NCI-H2196 (cell line): Measurements from ENCODE around the gene EYA4.

Source experiments
- DNase-seq: peaks from one replicate; lab custom pipeline; 2025; ENCODE audit not compliant: unreplicated experiment; lab: John Stamatoyannopoulos, UW

Gene EYA4, protein sequence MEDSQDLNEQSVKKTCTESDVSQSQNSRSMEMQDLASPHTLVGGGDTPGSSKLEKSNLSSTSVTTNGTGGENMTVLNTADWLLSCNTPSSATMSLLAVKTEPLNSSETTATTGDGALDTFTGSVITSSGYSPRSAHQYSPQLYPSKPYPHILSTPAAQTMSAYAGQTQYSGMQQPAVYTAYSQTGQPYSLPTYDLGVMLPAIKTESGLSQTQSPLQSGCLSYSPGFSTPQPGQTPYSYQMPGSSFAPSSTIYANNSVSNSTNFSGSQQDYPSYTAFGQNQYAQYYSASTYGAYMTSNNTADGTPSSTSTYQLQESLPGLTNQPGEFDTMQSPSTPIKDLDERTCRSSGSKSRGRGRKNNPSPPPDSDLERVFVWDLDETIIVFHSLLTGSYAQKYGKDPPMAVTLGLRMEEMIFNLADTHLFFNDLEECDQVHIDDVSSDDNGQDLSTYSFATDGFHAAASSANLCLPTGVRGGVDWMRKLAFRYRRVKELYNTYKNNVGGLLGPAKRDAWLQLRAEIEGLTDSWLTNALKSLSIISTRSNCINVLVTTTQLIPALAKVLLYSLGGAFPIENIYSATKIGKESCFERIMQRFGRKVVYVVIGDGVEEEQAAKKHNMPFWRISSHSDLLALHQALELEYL

DNA sequence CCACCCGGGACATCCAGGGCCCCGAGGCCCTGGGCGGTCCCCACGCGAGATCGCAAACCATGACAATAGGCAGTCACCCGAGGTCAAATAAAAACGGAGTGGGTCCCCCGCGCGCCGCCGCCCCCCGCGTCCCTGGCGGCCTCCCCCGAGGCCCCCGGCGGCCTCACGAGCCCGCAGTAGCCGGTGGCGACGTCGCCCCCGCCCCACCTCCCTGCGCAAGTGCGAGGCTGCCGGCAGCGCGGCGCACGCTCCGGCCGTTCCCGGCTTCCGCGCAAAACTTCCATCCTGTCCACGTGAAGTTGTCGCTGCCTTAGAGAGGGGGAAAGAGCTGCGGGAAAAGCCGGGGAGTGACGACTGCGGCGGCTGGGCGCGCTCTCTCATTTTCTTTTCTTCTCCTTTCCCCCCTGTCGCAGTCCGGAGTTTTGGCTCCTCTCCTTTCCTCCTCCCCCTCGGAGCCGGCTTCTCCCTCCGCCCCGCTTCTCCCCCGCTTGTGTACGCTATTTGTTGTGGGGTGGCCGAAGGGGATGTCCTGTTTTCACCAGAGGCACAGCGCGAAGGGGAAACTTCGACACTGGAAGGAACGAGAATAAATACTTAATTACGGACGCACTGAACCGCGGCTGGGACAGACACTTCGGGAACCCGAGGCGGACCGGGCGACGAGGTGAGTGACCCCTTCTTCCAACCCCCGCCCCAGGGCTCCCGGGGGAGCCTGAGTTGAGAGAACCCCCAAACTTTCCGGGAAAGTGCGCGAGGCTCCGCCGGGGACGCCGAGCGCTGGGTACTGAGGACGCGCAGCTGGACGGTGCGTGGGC is at the start of gene EYA4:
Gene EYA4, plus strand, starts transcription at position 272 of the 815 bp plus-strand sequence. CDS start 33,424 bp downstream, outside the sequence.
- peak; percentile 59 for DNase-seq

DNA sequence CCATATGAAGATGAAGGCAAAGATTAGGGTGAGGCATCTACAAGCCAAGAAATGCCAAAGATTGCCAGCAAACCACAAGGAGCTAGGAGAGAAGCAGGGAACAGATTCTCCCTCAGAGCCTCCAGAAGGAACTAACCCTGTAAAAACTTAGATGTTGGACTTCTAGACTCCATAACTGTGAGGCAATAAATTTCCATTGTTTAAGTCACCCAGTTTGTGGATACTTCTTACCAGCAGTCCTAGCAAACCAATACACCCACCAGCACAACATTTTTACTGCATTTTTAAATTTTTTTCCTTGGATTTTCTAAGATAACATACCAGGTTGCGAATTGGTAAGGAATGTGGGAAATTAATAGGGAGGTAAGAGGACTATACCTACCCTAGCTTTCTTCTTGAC is 47.8 kb upstream of the EYA4 start:
- DNase-seq: no peak

DNA sequence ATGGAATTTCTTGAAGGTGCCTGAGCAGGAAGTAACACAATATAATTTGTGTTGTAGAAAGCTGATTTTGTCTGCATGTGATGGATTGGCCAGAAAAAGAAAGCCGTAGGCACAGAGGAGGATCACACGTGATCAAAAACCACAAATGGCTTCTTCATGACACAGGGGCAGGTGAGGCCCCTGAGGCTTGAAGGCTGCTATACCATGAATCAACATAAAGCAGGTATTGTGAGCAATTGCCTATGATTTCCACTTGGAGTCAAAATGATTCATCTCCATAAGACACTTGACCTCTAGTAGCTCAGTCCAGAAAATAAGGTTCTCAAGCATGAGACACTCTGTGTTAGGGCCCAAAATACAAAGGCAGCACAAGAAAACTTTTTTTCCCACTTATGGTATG is 42.4 kb upstream of the EYA4 start:
- DNase-seq: no peak

DNA sequence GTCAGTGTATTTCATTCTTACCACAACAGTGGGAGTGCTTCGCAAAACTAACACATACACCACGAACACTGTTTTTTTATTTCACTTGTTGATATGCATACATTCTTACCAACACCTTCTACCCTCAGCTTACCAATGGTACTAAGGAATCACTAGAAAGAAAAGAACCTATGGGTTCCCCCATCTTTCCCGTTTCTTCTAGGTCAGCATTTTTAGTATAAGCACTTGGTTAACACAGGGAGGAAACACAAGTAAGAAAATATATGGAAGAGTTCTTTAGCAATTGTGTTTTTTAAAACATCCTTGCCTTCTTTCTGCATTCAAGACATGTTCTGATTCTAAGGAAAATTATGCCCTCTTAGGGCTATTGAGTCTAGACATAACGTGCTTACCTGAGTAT is 39.9 kb upstream of the EYA4 start:
- DNase-seq: no peak

DNA sequence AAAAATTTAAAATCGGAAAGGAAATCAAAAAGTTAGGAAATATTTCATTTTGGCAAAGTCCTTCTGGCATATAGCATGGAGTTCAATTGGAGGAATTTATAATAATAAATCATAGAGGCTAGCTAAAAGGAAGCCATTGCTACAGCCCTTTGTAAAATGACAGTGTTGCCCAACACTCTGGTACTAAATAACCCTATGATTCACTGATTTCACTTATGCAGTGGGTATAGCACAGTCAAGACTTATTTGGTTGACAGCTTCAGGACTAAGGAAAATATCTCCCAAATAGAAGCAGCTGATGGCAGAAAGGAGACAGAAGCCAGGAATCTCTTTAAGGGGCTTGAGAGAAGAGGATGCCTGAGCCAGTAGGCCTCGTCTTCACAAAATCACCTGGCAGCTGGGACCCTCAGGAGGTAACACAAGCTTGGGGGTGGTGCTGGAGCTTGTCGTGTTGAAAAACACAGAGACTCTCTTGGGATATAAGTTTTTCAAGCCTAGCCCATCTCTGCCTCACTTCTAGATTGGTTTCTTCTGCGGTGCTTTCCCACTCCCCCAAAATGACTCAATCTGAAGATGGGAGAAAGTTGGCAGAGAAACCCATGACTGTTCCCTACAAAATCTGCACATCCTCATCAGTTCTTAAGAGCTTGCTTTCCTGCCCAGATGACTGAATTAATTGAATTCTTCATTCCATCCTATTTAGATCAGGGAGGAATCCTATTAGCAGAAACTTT is 38.4 kb upstream of the EYA4 start:
- DNase-seq: no peak

DNA sequence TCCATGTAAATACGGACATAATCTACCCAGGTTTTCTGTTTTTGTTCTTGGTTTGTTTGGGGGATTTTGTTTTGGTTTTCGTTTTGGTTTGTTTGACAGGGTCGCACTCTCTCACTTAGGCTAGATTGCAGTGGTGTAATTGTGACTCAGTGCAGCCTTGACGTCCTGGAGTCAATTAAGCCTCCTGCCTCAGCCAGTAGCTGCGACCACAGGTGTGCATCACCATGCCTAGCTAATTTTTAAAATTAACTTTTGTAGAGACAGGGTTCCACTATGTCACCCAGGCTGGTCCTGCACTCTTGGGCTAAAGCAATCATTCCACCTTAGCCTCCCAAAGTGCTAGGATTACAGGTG is 37.8 kb upstream of the EYA4 start:
- DNase-seq: no peak

DNA sequence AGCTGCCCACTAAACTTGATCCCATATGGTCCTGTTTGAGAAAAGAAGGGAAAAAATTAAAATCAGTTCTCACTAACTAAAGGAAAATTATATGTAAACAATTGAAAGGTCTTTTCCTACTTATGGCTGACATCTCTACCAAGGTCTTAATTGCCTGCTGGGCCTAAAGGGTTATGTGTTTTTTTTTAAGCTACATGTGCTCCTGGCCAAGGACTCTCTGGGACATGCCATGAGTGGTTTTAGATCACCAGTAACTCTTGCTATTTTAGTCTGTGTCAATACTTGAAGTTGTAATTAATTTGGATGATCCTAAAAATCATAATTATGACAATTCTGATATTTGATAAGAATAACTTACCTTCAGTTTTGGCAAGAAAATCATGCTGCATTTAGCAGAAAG is 35.9 kb upstream of the EYA4 start:
- DNase-seq: no peak

DNA sequence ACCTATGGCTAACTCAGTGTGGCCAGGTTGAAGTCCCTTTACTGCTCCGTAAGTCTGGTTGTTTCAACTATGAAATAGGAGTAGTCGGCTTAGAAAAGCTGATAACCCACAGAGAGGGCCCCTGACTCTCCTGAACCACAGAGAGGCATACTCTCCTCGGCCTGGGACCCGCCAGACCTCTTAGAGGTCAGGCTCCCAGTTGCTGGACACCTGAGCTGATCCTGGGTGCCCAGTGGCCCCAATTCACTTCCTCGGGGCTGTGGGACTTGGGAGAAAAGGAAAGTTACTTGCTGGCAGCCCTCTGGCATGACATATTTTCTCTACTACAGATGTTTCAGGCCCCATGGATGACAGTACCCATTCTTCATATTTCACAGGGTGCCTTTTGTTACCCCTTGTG is 34.2 kb upstream of the EYA4 start:
- no peak for DNase-seq

DNA sequence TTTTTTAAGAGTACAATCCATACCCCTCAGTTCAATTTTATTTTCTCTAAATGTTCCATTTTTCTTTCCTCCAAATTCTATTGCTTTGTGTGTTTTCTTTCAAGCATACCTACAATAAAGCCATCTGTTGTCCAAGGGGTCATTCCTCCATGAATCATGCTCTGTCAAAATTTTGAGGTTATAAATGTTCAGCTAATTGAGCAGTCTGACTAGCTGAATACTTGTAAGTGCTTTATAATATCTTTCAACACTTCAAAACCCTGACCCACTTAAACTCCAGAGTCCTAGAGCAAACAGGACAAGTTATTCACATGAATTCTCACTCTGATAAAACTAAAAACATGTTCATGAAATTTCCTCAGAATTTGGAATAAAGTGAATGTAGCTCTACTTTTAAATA is 33.4 kb upstream of the EYA4 start:
- DNase-seq: no peak

DNA sequence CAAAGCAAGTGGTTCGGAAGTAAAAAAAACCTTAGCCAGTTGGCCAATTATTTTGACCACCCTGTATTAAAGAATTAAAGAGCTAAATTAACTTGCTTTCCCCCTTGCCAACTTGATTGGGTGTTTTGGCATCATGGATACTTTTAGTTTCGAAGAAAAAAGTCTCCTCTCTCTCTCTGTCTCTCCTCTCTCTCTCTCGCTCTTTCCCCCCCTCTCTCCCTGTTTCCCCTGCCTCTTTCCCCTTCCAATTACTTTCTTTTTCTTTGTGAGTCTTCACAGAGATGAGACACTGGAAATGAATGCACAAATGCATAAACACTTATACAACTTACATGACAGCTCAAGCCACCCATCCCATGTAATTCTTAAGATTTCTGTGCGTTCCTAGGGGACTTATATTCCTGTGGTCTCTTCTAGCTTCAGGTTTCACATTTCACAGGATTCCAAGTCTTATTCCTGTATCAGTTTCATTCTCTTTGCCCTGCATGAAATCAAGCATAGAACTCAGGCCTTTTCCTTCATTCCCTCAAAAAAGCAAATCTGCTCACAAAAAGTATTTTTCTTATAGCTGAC is 32.9 kb upstream of the EYA4 start:
- no peak for DNase-seq

DNA sequence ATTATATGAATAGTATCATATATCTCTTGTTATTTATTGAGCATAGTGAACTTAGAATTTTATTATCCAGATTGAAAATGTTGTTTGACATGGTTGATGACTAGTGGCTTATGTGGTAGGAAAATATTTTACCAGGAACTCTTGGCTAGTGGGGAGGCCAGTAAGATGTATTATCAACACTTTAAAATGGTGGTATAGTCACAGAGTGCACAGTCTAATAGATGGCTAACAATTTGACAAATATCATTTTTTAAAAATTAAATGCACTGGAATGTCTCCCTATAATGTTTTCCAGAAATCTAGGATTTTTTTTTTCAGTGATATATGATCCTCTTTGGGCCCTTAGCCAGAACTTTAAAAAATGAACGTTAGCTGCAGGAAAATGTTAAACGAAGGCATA is 26.9 kb upstream of the EYA4 start:
- no peak for DNase-seq

DNA sequence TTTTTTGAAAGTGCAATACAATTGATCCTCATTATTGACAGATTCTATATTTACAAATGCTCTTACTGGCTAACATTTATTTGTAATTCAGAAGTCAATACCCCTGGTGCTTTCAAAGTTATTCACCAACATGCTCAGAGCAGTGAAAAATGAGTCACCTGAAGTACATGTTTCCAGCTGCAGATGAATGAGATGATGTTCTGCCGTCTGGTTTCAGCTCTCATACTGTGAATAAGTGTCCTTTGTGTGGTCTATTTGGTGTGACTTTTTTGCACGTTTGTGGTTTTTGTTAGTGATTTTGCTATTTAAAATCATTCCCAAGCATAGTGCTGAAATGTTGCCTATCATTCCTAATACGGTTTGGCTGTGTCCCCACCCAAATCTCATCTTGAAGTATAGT is 22.3 kb upstream of the EYA4 start:
- DNase-seq: no peak

DNA sequence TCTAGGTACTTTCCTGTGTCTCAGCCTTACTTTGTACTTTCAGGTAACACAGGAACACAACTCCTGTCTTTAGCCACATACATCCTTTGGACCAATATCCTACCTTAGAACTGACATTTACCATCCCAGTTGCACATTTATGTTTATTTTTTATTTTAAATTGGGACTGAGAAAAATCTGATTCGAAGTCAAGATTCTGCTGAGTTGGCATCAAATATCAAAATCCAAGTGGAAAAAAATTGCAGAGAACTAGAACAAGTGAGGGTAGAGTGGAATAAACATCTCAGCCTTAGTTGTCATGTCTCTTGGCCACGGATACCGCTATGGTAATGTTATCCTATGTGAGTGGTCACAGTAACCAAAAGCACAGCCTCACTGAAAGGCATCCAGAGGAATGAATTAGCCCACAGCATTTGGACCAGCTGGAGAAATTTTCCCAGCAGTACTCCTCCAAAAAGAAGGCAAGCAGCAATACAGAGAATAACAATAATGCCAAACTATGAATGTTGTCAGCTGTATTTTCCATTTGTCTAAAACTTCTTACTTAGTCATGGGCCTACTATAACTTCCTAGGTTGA is 17.6 kb upstream of the EYA4 start:
- DNase-seq: no peak

DNA sequence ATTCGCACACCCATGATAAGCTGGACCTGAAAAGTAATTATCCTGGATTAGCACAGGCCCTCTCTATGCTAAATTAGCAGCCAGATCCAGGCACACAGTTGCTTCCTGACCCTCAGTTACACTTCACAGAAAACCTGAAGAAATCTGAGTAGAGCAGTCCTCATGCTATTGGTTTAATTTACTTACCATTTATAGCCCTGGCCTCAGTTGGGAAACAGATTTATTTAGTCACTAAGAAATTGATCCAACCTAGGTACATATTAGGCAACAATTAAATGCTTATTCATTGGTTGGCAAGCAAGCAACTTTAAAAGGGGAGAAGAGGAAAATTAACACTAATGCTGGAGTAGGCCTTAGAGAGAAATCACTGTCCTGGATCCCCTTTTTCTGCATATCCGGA is 15.6 kb upstream of the EYA4 start:
- no peak for DNase-seq

DNA sequence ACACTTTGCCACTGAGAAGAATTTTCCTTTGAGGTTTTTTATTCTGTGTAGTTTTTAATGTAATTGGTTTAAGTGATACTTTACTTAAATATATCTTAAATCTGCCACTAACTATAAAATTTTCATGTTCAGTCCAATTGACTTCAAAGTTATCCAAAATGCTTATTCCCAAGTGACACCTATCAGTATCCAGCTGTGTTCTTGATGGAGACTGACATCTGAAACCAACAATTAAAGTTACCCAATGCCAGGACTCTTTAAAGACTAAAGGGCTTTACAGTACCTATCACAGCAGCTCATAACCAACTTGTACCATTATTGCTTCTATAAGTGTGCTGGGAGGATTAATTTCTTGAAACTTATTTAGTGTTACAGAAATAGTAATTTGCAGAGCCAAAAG is 13.8 kb upstream of the EYA4 start:
- DNase-seq: no peak

DNA sequence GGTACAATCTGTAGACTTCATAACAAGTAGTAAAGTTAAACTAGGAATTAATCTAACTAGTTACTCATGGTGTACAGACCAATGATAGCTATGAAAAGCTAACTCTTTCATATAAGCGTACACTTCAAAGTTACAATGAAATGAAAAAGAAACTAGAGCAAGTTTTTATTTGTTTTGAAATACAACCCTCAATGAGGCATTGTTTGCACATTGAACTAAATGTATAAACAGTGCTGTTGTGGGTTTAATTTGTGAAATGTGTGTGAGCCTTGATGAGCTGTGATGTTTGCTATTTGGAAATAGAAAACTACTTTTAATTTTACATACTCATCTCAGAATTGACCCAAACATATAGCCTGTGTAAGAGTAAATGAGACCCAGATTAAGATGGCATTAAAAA is 11.1 kb upstream of the EYA4 start:
- DNase-seq: no peak

DNA sequence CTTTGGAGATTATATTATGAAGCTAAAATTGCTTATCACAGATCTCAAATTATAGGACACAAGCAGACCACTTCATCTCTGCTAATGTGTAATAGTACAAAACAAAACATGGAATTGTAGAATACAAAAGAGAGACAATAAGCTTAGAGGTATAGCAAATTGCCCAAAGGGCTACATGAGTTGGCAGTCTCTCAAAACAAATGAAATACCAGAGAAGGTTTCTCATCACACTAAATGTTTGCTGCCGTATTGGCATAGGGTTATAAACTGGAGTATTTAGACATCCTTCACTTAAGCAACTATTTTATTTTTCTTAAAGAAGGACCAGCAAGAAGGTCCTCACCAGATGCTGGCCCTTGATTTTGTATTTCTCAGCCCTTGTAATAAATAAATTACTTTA is 5.9 kb upstream of the EYA4 start:
- DNase-seq: no peak

DNA sequence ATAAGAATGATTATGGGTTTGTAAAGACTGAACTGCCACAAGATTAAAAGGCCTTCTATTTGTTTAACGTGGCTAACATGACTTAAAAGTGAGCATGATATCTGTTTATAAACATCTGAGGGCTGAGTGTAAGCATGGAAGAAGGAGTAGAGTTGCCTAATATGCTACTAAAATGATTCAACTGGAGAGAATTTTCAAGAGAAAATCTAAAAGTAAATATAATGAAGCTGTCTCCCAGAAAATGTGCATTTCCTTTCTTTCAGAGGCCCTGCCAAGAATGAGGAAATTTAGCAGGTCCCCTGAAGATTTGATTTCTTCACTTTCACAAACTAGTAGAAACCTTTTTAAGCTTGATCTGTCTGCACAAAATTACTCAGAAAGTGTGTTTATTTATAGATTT is 4.2 kb upstream of the EYA4 start:
- DNase-seq: no peak

DNA sequence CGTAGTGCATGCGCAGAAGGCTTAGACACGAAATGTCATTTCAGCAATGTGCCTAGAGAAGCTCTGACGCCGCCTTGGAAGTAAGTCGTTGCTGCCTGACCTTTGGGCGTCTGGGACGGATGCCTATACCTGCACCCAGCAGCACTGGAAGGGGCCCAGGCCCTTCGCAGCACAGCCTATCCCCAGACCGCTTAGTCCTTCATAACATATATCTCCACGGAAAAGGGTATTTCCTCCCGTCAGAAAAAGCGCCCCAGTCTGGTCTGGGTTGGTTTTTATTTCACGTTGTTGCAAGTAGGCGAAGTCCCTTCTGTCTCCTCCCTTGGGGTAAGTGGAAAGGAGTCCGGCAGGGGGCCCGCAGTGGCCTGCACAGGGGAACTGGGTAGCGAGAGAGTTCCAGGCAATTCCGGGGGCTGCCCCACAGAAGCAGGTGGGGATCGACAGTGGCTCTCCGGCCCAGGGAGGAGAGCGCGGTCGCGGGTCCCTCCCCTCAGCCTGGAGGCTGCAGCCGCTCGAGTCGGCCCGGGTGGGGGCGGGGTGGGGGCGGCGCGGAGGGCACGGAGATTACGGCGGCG is 559 bp upstream of the EYA4 start:
- peak; percentile 54 for DNase-seq

DNA sequence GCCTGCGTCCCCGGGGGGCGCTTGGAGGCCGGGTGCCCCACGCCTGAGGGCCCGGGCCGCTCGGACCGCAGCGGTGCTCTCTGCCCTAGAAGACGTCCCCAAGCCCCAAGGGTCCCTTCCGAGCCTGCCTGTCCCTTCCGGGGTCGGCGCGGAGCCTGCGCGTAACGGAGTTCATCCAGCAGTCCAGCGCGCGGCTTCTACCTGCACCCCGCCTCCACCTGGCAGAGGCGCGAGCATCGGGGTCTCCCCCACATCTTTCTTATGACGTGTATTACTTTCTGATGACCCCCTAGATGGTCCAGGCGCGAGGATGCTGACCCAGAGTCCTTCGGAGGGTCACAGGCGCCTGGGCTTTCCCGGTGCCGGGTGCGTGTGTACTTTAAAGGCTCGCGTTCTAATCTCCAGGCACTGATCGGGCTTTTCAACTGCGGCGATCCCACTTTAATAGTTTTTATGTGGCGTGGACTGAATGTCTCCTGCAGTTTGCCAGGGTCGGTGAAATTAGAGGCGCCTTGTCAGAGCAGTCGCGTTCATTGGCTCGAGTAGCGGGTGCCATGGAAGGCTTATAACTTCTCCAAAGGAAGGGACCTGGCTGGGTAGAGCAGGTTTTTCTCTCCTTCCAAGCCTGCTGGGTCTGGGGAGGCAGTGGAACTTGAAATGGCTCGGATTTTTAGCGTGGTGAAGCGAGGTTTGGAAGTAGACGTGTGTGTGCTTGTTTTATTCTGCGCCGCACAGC is 912 bp downstream of the EYA4 start:
- peak; percentile 50 for DNase-seq
